ENCODE data around the gene HPS1.

Gene HPS1

GRCh38 chr10:98391578-98391991, 55.1 kb downstream of the HPS1 start:
- ChIA-PET CTCF (no interaction called here), POLR2A (no interaction called here)

More at GRCh38 chr10:98391578-98391991, 55.1 kb downstream of the HPS1 start:
- Histone ChIP-seq H3K27ac (ENCODE audit: extremely low read depth, low read depth, low read length) (no peak overlapping the region), H3K36me3 (ENCODE audit: control insufficient read depth in 2 of 2, insufficient read depth in 1 of 2, low read length in 2 of 2) (no peaks in the 10 kb centered on the region), H3K4me1 (ENCODE audit: control insufficient read depth, insufficient read depth, low read length) (no peaks in the 10 kb centered on the region), H3K9me3 (ENCODE audit: control insufficient read depth, insufficient read depth, low read depth, low read length) (no peaks in the 10 kb centered on the region), H3K4me3 (ENCODE audit: low read depth, low read length) (no peak overlapping the region)
- TF ChIP-seq ZNF488 (tag by site-specific recombination; IDR thresholded peaks at IDR 0.05) (no peak), ZNF585B (tag by site-specific recombination; IDR thresholded peaks at IDR 0.05) (no peak), ZNF558 (tag by site-specific recombination; IDR thresholded peaks at IDR 0.05) (no peak), ZNF704 (tag by site-specific recombination; IDR thresholded peaks at IDR 0.05) (no peak), ZNF121 (tag by site-specific recombination; IDR thresholded peaks at IDR 0.05) (no peak), ZBTB6 (tag by site-specific recombination; IDR thresholded peaks at IDR 0.05) (no peak), ZNF660 (tag by site-specific recombination; IDR thresholded peaks at IDR 0.05) (no peak), RBAK (tag by site-specific recombination; IDR thresholded peaks at IDR 0.05) (no peak), ZNF518A (tag by site-specific recombination; conservative IDR thresholded peaks at IDR 0.05; ENCODE audit: low read depth) (no peak), PRDM1 (tag by site-specific recombination; IDR thresholded peaks at IDR 0.05) (no peak), ZNF280D (tag by site-specific recombination; IDR thresholded peaks at IDR 0.05) (no peak), ZNF24 (tag by site-specific recombination; IDR thresholded peaks at IDR 0.05) (no peak), OVOL3 (tag by site-specific recombination; IDR thresholded peaks at IDR 0.05) (no peak), ZSCAN4 (tag by site-specific recombination; IDR thresholded peaks at IDR 0.05) (no peak), ZNF530 (tag by site-specific recombination; IDR thresholded peaks at IDR 0.05; ENCODE audit: low read depth) (no peak), ZBTB26 (tag by site-specific recombination; optimal IDR thresholded peaks at IDR 0.05) (no peak)

Measured in HEK293 (cell line).